K562 (cell line): ENCODE measurements around the gene IQUB. TPM values are rescaled to one million over a fixed set of nuclear protein-coding genes. Genes with fewer than 3 reads are reported as not detected.

ENCODE experiments used
- CBX2 ChIP-seq: fragments of 200-600 bp; sonication (generic); IDR thresholded peaks from one replicate; pipeline ENCODE4 v1.6.1; 2012; ENCODE audit warnings: mild to moderate bottlenecking, low read length, inconsistent platforms; ENCODE audit not compliant: insufficient read depth, poor library complexity, severe bottlenecking
- CEBPG ChIP-seq, 3 experiments: fragments of 200-800 bp in 1 of 3; sonication (Bioruptor generic) in 1 of 3; sonication (generic) in 1 of 3; formaldehyde crosslinking in 1 of 3; IDR thresholded peaks in 2 of 3; conservative IDR thresholded peaks in 1 of 3; 2 replicates each; pipeline versions ENCODE4 v1.6.1 to v1.8.0; 2016 to 2022; ENCODE audit warnings: missing compliant biosample characterization in 2 of 3, missing genetic modification characterization in 2 of 3, mild to moderate bottlenecking in 1 of 3, missing genetic modification reagents in 1 of 3
- KAT8 ChIP-seq: fragments of 450-650 bp; IDR thresholded peaks from 2 replicates; pipeline ENCODE4 v1.6.1; 2016; ENCODE audit warnings: low read depth, mild to moderate bottlenecking
- MBD2 ChIP-seq: sonication (generic); IDR thresholded peaks from 2 replicates; pipeline ENCODE4 v1.6.1; 2016; ENCODE audit warnings: low read depth, borderline replicate concordance
- PHTF2 ChIP-seq: fragments of 250-450 bp; sonication (Bioruptor Pico); IDR thresholded peaks from 2 replicates; pipeline ENCODE4 v1.5.0; 2021; ENCODE audit warnings: mild to moderate bottlenecking
- PKNOX1 ChIP-seq: fragments of 450-650 bp; IDR thresholded peaks from 2 replicates; pipeline ENCODE4 v1.6.1; 2016
- RAD51 ChIP-seq: fragments of 450-650 bp; IDR thresholded peaks from 2 replicates; pipeline ENCODE4 v1.7.1; 2016; ENCODE audit warnings: low read depth, mild to moderate bottlenecking, borderline replicate concordance
- RCOR1 ChIP-seq, 2 experiments: IDR thresholded peaks; 2 replicates each; pipeline ENCODE4 v1.6.1; 2012; ENCODE audit warnings: low read depth in 2 of 2, low read length in 2 of 2, borderline replicate concordance in 1 of 2, improper control_type of control experiment in 1 of 2
- SMARCA4 ChIP-seq: fragments of 450-650 bp; IDR thresholded peaks from 2 replicates; pipeline ENCODE4 v1.6.1; 2016
- SP2 ChIP-seq: IDR thresholded peaks from 2 replicates; pipeline ENCODE4 v1.6.1; 2011; ENCODE audit warnings: mild to moderate bottlenecking, low read depth, low read length, moderate library complexity; ENCODE audit not compliant: poor library complexity, severe bottlenecking; ENCODE audit errors: extremely low read depth
- TRIM24 ChIP-seq, 2 experiments: fragments of 450-650 bp; IDR thresholded peaks; 2 replicates each; pipeline ENCODE4 v1.6.1; 2016
- polyA plus RNA-seq, 8 experiments: library from polyadenylated mRNA; depleted of rRNA in 4 of 8; stranded (reverse) in 5 of 8; unstranded in 3 of 8; fragments of >200 nt; fragmentation: Nextera tagmentation in 2 of 8; fragmentation: Illumina TruSeq in 1 of 8; extraction: Ambion mirVana in 2 of 8; extraction: Trizol in 1 of 8; gene quantifications; 2 replicates each; pipeline versions ENCODE4 v1.2.1 to v1.2.3, GENCODE V29; 2011 to 2014; ENCODE audit warnings: inconsistent platforms in 1 of 8, missing spikeins in 1 of 8
- total RNA-seq, 7 experiments: library from RNA; depleted of rRNA in 6 of 7; stranded (reverse); fragments of >200 nt in 6 of 7; fragmentation: Illumina TruSeq in 2 of 7; extraction: Trizol in 2 of 7; gene quantifications; 2 replicates each; pipeline versions ENCODE4 v1.2.1 to v1.2.3, GENCODE V29; 2011 to 2021; ENCODE audit warnings: low replicate concordance in 1 of 7
- TF ChIP-seq, protein P1 (sequence below): fragments of 150-350 bp; IDR thresholded peaks from 2 replicates; pipeline ENCODE4 v1.6.1; 2014; ENCODE audit warnings: low read depth, mild to moderate bottlenecking, low read length, borderline replicate concordance
- TF ChIP-seq, protein P2 (sequence below), 2 experiments: fragments of 450-650 bp; conservative IDR thresholded peaks; 2 replicates each; pipeline ENCODE4 v1.6.1; 2017; ENCODE audit warnings: mild to moderate bottlenecking in 2 of 2, moderate library complexity in 2 of 2
- TF ChIP-seq, protein P3 (sequence below): fragments of 450-650 bp; conservative IDR thresholded peaks from 2 replicates; pipeline ENCODE4 v1.6.1; 2016; ENCODE audit warnings: missing genetic modification characterization, low read depth, mild to moderate bottlenecking, missing compliant biosample characterization, moderate library complexity
- TF ChIP-seq, protein P4 (sequence below), 2 experiments: fragments of 200-800 bp in 1 of 2; sonication (Bioruptor generic) in 1 of 2; sonication (generic) in 1 of 2; formaldehyde crosslinking in 1 of 2; IDR thresholded peaks in 1 of 2; conservative IDR thresholded peaks in 1 of 2; 2 replicates each; pipeline versions ENCODE4 v1.5.0 to v1.6.1; 2016 to 2020; ENCODE audit warnings: missing compliant biosample characterization in 1 of 2, missing genetic modification characterization in 1 of 2, missing genetic modification reagents in 1 of 2
- TF ChIP-seq, protein P5 (sequence below): IDR thresholded peaks from 2 replicates; pipeline ENCODE4 v1.6.1; 2016; ENCODE audit warnings: missing genetic modification characterization, missing compliant biosample characterization

IQUB gene
- total and polyA plus RNA-seq, 9 of the 15 experiments (the other 6 are each of a cell fraction or from before 2014, with no cell fraction given), result 0.62 to 2.6 (median 1.4) TPM

DNA sequence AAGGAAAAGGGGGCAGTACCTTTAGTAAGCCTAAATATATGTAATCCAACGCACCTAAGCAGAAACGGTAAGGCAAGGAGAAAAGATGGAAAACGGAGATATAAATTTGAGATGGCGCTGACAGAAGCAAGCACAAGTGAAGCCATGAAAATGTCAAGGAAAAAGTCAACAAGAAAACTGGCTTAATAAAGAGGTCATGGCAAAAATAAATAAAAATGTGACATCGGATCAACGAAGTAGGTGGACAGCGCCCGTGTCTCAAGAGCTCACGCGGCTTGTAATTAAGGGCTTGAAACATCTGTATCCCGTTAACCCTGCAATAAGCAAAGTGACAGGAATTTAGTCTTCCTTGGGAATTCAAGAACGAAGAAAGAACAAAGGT, 22.6 kb upstream of the IQUB start (continued):
- TF ChIP-seq, protein P1, sequence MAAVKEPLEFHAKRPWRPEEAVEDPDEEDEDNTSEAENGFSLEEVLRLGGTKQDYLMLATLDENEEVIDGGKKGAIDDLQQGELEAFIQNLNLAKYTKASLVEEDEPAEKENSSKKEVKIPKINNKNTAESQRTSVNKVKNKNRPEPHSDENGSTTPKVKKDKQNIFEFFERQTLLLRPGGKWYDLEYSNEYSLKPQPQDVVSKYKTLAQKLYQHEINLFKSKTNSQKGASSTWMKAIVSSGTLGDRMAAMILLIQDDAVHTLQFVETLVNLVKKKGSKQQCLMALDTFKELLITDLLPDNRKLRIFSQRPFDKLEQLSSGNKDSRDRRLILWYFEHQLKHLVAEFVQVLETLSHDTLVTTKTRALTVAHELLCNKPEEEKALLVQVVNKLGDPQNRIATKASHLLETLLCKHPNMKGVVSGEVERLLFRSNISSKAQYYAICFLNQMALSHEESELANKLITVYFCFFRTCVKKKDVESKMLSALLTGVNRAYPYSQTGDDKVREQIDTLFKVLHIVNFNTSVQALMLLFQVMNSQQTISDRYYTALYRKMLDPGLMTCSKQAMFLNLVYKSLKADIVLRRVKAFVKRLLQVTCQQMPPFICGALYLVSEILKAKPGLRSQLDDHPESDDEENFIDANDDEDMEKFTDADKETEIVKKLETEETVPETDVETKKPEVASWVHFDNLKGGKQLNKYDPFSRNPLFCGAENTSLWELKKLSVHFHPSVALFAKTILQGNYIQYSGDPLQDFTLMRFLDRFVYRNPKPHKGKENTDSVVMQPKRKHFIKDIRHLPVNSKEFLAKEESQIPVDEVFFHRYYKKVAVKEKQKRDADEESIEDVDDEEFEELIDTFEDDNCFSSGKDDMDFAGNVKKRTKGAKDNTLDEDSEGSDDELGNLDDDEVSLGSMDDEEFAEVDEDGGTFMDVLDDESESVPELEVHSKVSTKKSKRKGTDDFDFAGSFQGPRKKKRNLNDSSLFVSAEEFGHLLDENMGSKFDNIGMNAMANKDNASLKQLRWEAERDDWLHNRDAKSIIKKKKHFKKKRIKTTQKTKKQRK, result no peak
- TF ChIP-seq CEBPG (CRISPR knock-in tag; IDR thresholded peaks at IDR 0.05) (no peak; the same call in 1 of the 2 replicates), CEBPG (tag; conservative IDR thresholded peaks at IDR 0.05 in 1 of 2, IDR thresholded peaks at IDR 0.05 in 1 of 2) (no peak), TRIM24 (IDR thresholded peaks at IDR 0.05) (no peak), PKNOX1 (peak; percentile 43), RCOR1 (IDR thresholded peaks at IDR 0.05; ENCODE audit: borderline replicate concordance in 1 of 2, low read depth in 2 of 2, low read length in 2 of 2) (no peak), KAT8 (no peak), PHTF2 (CRISPR knock-in tag) (no peak), RAD51 (no peak), CBX2 (no peak), SP2 (no peak), SMARCA4 (peak; percentile 35; the same call in 1 of the 2 replicates), MBD2 (no peak)
- TF ChIP-seq, protein P2, sequence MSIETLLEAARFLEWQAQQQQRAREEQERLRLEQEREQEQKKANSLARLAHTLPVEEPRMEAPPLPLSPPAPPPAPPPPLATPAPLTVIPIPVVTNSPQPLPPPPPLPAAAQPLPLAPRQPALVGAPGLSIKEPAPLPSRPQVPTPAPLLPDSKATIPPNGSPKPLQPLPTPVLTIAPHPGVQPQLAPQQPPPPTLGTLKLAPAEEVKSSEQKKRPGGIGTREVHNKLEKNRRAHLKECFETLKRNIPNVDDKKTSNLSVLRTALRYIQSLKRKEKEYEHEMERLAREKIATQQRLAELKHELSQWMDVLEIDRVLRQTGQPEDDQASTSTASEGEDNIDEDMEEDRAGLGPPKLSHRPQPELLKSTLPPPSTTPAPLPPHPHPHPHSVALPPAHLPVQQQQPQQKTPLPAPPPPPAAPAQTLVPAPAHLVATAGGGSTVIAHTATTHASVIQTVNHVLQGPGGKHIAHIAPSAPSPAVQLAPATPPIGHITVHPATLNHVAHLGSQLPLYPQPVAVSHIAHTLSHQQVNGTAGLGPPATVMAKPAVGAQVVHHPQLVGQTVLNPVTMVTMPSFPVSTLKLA (conservative IDR thresholded peaks at IDR 0.05), result 0 out of 4 replicates have a peak, but pooled peaks of 1 of the 2 experiments have one; percentile 2
- TF ChIP-seq, protein P3, sequence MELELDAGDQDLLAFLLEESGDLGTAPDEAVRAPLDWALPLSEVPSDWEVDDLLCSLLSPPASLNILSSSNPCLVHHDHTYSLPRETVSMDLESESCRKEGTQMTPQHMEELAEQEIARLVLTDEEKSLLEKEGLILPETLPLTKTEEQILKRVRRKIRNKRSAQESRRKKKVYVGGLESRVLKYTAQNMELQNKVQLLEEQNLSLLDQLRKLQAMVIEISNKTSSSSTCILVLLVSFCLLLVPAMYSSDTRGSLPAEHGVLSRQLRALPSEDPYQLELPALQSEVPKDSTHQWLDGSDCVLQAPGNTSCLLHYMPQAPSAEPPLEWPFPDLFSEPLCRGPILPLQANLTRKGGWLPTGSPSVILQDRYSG, result peak; percentile 80
- TF ChIP-seq, protein P4, sequence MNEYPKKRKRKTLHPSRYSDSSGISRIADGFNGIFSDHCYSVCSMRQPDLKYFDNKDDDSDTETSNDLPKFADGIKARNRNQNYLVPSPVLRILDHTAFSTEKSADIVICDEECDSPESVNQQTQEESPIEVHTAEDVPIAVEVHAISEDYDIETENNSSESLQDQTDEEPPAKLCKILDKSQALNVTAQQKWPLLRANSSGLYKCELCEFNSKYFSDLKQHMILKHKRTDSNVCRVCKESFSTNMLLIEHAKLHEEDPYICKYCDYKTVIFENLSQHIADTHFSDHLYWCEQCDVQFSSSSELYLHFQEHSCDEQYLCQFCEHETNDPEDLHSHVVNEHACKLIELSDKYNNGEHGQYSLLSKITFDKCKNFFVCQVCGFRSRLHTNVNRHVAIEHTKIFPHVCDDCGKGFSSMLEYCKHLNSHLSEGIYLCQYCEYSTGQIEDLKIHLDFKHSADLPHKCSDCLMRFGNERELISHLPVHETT (CRISPR knock-in tag; conservative IDR thresholded peaks at IDR 0.05 in 1 of 2, IDR thresholded peaks at IDR 0.05 in 1 of 2), result peak in 1 of 2 experiments; percentile 80; a peak in 2 of 4 replicates
- TF ChIP-seq, protein P5, sequence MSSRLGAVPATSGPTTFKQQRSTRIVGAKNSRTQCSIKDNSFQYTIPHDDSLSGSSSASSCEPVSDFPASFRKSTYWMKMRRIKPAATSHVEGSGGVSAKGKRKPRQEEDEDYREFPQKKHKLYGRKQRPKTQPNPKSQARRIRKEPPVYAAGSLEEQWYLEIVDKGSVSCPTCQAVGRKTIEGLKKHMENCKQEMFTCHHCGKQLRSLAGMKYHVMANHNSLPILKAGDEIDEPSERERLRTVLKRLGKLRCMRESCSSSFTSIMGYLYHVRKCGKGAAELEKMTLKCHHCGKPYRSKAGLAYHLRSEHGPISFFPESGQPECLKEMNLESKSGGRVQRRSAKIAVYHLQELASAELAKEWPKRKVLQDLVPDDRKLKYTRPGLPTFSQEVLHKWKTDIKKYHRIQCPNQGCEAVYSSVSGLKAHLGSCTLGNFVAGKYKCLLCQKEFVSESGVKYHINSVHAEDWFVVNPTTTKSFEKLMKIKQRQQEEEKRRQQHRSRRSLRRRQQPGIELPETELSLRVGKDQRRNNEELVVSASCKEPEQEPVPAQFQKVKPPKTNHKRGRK (tag), result peak; percentile 60; the same call in 1 of the 2 replicates
